H1 (cell line): ENCODE data around the gene TCEA3. TPM values are rescaled to one million over a fixed set of nuclear protein-coding genes. Genes with fewer than 3 reads are reported as not detected.

ENCODE experiments used
- CTCF ChIA-PET: fragments of 300-600 bp; sonication (Branson Sonifier 250); formaldehyde crosslinking; loops from one replicate; lab custom pipeline; 2021; ENCODE audit not compliant: partially characterized antibody; lab: Charles Lee
- POLR2A ChIA-PET: fragments of 300-600 bp; sonication (Branson Sonifier 250); formaldehyde crosslinking; loops from one replicate; lab custom pipeline; 2021; ENCODE audit warnings: inconsistent platforms; ENCODE audit not compliant: partially characterized antibody; lab: Charles Lee
- DNase-seq, 2 experiments: peaks; one replicate each; pipeline versions ENCODE4 v3.0.0 to v3.0.0-alpha.2; 2010 to 2022; ENCODE audit warnings: low spot score in 2 of 2, low read depth in 1 of 2, mixed read lengths in 1 of 2
- FAIRE-seq: peaks from 2 replicates; lab custom pipeline; 2011; peaks lifted over from hg19 to GRCh38; lab: Jason Lieb, UNC
- H2AFZ ChIP-seq: 2 replicates; pipeline ENCODE4 v1.8.1; 2012; ENCODE audit warnings: low read length, inconsistent platforms
- H2AK5ac ChIP-seq: 2 replicates; pipeline ENCODE4 v1.6.1; 2013; ENCODE audit warnings: low read depth, low read length
- H2BK120ac ChIP-seq: replicated peaks from 2 replicates; pipeline ENCODE3; 2013; ENCODE audit warnings: low read depth, low read length, inconsistent platforms
- H2BK12ac ChIP-seq: 2 replicates; pipeline ENCODE4 v1.6.1; 2013; ENCODE audit warnings: low read depth, low read length
- H2BK15ac ChIP-seq: 2 replicates; pipeline ENCODE4 v1.6.1; 2013; ENCODE audit warnings: low read length
- H2BK20ac ChIP-seq: 2 replicates; pipeline ENCODE4 v1.6.1; 2013; ENCODE audit warnings: low read length
- H2BK5ac ChIP-seq: 2 replicates; pipeline ENCODE4 v1.6.1; 2013; ENCODE audit warnings: low read depth, low read length
- H3K14ac ChIP-seq: 2 replicates; pipeline ENCODE4 v1.6.1; 2013; ENCODE audit warnings: inconsistent platforms; ENCODE audit not compliant: insufficient read length
- H3K18ac ChIP-seq: 2 replicates; pipeline ENCODE4 v1.6.1; 2013; ENCODE audit warnings: low read length; ENCODE audit errors: extremely low read depth
- H3K23ac ChIP-seq: 2 replicates; pipeline ENCODE4 v1.6.1; 2013; ENCODE audit warnings: inconsistent platforms; ENCODE audit not compliant: insufficient read length
- H3K23me2 ChIP-seq: 2 replicates; pipeline ENCODE4 v1.6.1; 2013; ENCODE audit warnings: low read depth, low read length
- H3K27ac ChIP-seq: 2 replicates; pipeline ENCODE4 v1.6.1; 2011; ENCODE audit warnings: low read depth, low read length, inconsistent platforms
- H3K27me3 ChIP-seq, 4 experiments: replicated peaks in 1 of 4; 1 replicate in 1 of 4; 2 replicates in 3 of 4; pipeline versions ENCODE4 v1.6.1 to v1.8.1; 2011 to 2013; ENCODE audit warnings: low read length in 3 of 4, mild to moderate bottlenecking in 3 of 4, inconsistent platforms in 2 of 4, mixed read lengths in 2 of 4, moderate library complexity in 1 of 4; ENCODE audit not compliant: control insufficient read depth in 3 of 4, insufficient read depth in 3 of 4; ENCODE audit errors: extremely low read depth in 1 of 4
- H3K36me3 ChIP-seq, 4 experiments: 2 replicates each; pipeline versions ENCODE4 v1.6.1 to v1.8.1; 2011 to 2013; ENCODE audit warnings: mild to moderate bottlenecking in 4 of 4, low read length in 3 of 4, moderate library complexity in 2 of 4, control low read depth in 1 of 4, inconsistent platforms in 1 of 4; ENCODE audit not compliant: insufficient read depth in 4 of 4, control insufficient read depth in 2 of 4
- H3K4ac ChIP-seq: replicated peaks from 2 replicates; pipeline ENCODE3; 2013; ENCODE audit warnings: low read length, low read depth, mixed read lengths, inconsistent platforms; ENCODE audit not compliant: insufficient read length
- H3K4me1 ChIP-seq, 4 experiments: replicated peaks in 1 of 4; 1 replicate in 1 of 4; 2 replicates in 3 of 4; pipeline versions ENCODE4 v1.6.1 to v1.8.1; 2011 to 2013; ENCODE audit warnings: low read length in 3 of 4, inconsistent platforms in 2 of 4, mixed read lengths in 1 of 4; ENCODE audit not compliant: insufficient read depth in 4 of 4, control insufficient read depth in 3 of 4
- H3K4me2 ChIP-seq, 2 experiments: 2 replicates each; pipeline versions ENCODE4 v1.6.1 to v1.8.1; 2011 to 2013; ENCODE audit warnings: low read depth in 2 of 2, low read length in 2 of 2, control low read depth in 1 of 2, inconsistent platforms in 1 of 2, mild to moderate bottlenecking in 1 of 2; ENCODE audit not compliant: insufficient read depth in 1 of 2
- H3K4me3 ChIP-seq, 4 experiments: fragments of 200-600, 300-600 bp in 1 of 4; sonication (generic), shearing (Covaris generic), sonication (Bioruptor Twin) in 1 of 4; 2 replicates each; pipeline versions ENCODE4 v1.5.1 to v1.8.1; 2011 to 2016; ENCODE audit warnings: low read length in 4 of 4, low read depth in 3 of 4, control low read depth in 2 of 4, inconsistent platforms in 2 of 4, mild to moderate bottlenecking in 2 of 4, mixed read lengths in 1 of 4, moderate library complexity in 1 of 4; ENCODE audit not compliant: insufficient read depth in 2 of 4; ENCODE audit errors: extremely low read depth in 1 of 4
- H3K56ac ChIP-seq: replicated peaks from 2 replicates; pipeline ENCODE3; 2013; ENCODE audit warnings: low read depth, mild to moderate bottlenecking, mixed read lengths, low read length, inconsistent platforms; ENCODE audit not compliant: insufficient read length
- H3K79me1 ChIP-seq: 2 replicates; pipeline ENCODE4 v1.6.1; 2013; ENCODE audit warnings: low read depth, low read length, control low read depth
- H3K79me2 ChIP-seq, 2 experiments: 2 replicates each; pipeline versions ENCODE4 v1.6.1 to v1.8.1; 2012 to 2013; ENCODE audit warnings: low read length in 2 of 2, mild to moderate bottlenecking in 2 of 2, inconsistent platforms in 1 of 2; ENCODE audit not compliant: insufficient read depth in 2 of 2, control insufficient read depth in 1 of 2
- H3K9ac ChIP-seq, 4 experiments: replicated peaks in 1 of 4; 1 replicate in 1 of 4; 2 replicates in 3 of 4; pipeline versions ENCODE4 v1.6.1 to v1.8.1; 2011 to 2013; ENCODE audit warnings: low read depth in 3 of 4, low read length in 3 of 4, control low read depth in 2 of 4, mild to moderate bottlenecking in 2 of 4, moderate library complexity in 2 of 4, inconsistent platforms in 1 of 4; ENCODE audit errors: extremely low read depth in 1 of 4
- H3K9me3 ChIP-seq, 2 experiments: 2 replicates each; pipeline versions ENCODE4 v1.6.1 to v1.8.1; 2012 to 2013; ENCODE audit warnings: mild to moderate bottlenecking in 2 of 2, moderate library complexity in 2 of 2, control low read depth in 1 of 2, inconsistent platforms in 1 of 2, low read depth in 1 of 2, low read length in 1 of 2, mixed read lengths in 1 of 2; ENCODE audit not compliant: insufficient read depth in 2 of 2
- H4K20me1 ChIP-seq, 2 experiments: replicated peaks in 1 of 2; 2 replicates each; pipeline versions ENCODE3 to v1.8.1; 2011 to 2013; ENCODE audit warnings: inconsistent platforms in 2 of 2, low read length in 2 of 2, mild to moderate bottlenecking in 1 of 2; ENCODE audit not compliant: insufficient read depth in 2 of 2, control insufficient read depth in 1 of 2
- H4K5ac ChIP-seq: 2 replicates; pipeline ENCODE4 v1.6.1; 2013; ENCODE audit warnings: low read length, low read depth, mixed read lengths, inconsistent platforms; ENCODE audit not compliant: insufficient read length
- H4K8ac ChIP-seq: 2 replicates; pipeline ENCODE4 v1.8.0; 2013; ENCODE audit warnings: mild to moderate bottlenecking, moderate library complexity, low read length, inconsistent platforms; ENCODE audit not compliant: insufficient read depth; ENCODE audit errors: extremely low read depth
- H4K91ac ChIP-seq: replicated peaks from 2 replicates; pipeline ENCODE3; 2013; ENCODE audit warnings: low read length, mixed read lengths, inconsistent platforms; ENCODE audit not compliant: insufficient read length
- CBX8 ChIP-seq: fragments of 300-800, 300-1000 bp; sonication (generic); IDR thresholded peaks from 2 replicates; pipeline ENCODE4 v1.7.1; 2016; ENCODE audit warnings: low read depth, low read length, borderline replicate concordance
- EP300 ChIP-seq, 2 experiments: IDR thresholded peaks; 1 replicate in 1 of 2; 2 replicates in 1 of 2; pipeline ENCODE4 v1.6.1; 2011 to 2012; ENCODE audit warnings: low read depth in 2 of 2, low read length in 2 of 2, mild to moderate bottlenecking in 2 of 2, borderline replicate concordance in 1 of 2, inconsistent platforms in 1 of 2, moderate library complexity in 1 of 2
- GABPA ChIP-seq: IDR thresholded peaks from 2 replicates; pipeline ENCODE4 v1.6.1; 2011; ENCODE audit warnings: mild to moderate bottlenecking, low read length, moderate library complexity, borderline replicate concordance; ENCODE audit not compliant: insufficient read depth
- KDM4A ChIP-seq: IDR thresholded peaks from one replicate; pipeline ENCODE4 v1.7.1; 2012; ENCODE audit warnings: low read depth, mild to moderate bottlenecking, moderate library complexity, low read length, inconsistent platforms; ENCODE audit not compliant: severe bottlenecking
- POU5F1 ChIP-seq: IDR thresholded peaks from 2 replicates; pipeline ENCODE4 v1.6.1; 2011; ENCODE audit warnings: low read depth, mild to moderate bottlenecking, low read length, moderate library complexity
- SAP30 ChIP-seq: fragments of 300-600 bp; sonication (generic); IDR thresholded peaks from 2 replicates; pipeline ENCODE4 v1.7.1; 2012; ENCODE audit warnings: low read length, moderate library complexity, mild to moderate bottlenecking, inconsistent platforms; ENCODE audit not compliant: insufficient read depth, insufficient replicate concordance
- SP1 ChIP-seq: IDR thresholded peaks from 2 replicates; pipeline ENCODE4 v1.6.1; 2011; ENCODE audit warnings: low read depth, low read length
- WGBS, 2 experiments: shearing (Covaris generic) in 1 of 2; methylation state at CpG; one replicate each; pipeline versions ENCODE4 v1.1.6 to v1.1.7; 2013 to 2015; ENCODE audit warnings: low lambda C conversion rate in 2 of 2, mixed read lengths in 2 of 2, inconsistent platforms in 1 of 2, low coverage in 1 of 2, missing lambda C conversion rate in 1 of 2; ENCODE audit not compliant: insufficient replicate concordance in 2 of 2, insufficient coverage in 1 of 2, insufficient read length in 1 of 2; ENCODE audit errors: extremely low coverage in 1 of 2, missing lambda C conversion rate in 1 of 2; 5-methylcytosine and 5-hydroxymethylcytosine counted together
- polyA plus RNA-seq, 7 experiments: library from polyadenylated mRNA; depleted of rRNA in 3 of 7; stranded (reverse) in 5 of 7; unstranded in 2 of 7; fragments of >200 nt in 5 of 7; fragments of 200-250 nt in 2 of 7; gene quantifications; 1 replicate in 5 of 7; 2 replicates in 1 of 7; 4 replicates in 1 of 7; pipeline versions ENCODE4 v1.2.1 to v1.2.3, GENCODE V29; 2011 to 2013; ENCODE audit warnings: missing spikeins in 2 of 7, mixed read lengths in 2 of 7
- total RNA-seq: library from RNA; stranded (reverse); fragmentation: NEBNext Ultra II Directional; extraction: Animal tissue kit (Norgen Biotek cat#: 25700); gene quantifications from 2 replicates; pipeline ENCODE4 v1.2.1, GENCODE V29; 2021
- TF ChIP-seq, protein P1 (sequence below): IDR thresholded peaks from 2 replicates; pipeline ENCODE4 v1.6.1; 2012; ENCODE audit warnings: inconsistent platforms
- TF ChIP-seq, protein P2 (sequence below): IDR thresholded peaks from 2 replicates; pipeline ENCODE4 v1.6.1; 2012; ENCODE audit warnings: inconsistent platforms

The TCEA3 gene
- total and polyA plus RNA-seq, 2 of the 8 experiments (the other 6 are each of a cell fraction or from before 2014, with no cell fraction given): 0.08 TPM; not detected in 1

GRCh38 chr1:23343221-23344110 is 81.1 kb downstream of the TCEA3 start:
- peak overlapping the region; percentile 79 to 83 for H3K4me2 ChIP-seq
- H3K9ac ChIP-seq: peak overlapping the region; percentile 90 to 98 (median 94)
- no peak overlapping the region for H3K23ac ChIP-seq
- 1% methylated on average over 32 of the region's 66 CpGs; no CpG with 5 or more reads in 1 of the 2 experiments for WGBS, 2 experiments
- peaks cover 17 to 34% of the 10 kb centered on the region in 2 experiments for H4K20me1 ChIP-seq
- H4K91ac ChIP-seq: no peak overlapping the region
- peaks cover 0 to 21% (median 10%) of the 10 kb centered on the region in 4 experiments; a peak in 6 of 7 replicates for H3K27me3 ChIP-seq
- peaks cover 41 to 53% of the 10 kb centered on the region in 2 experiments for H3K79me2 ChIP-seq
- H3K27ac ChIP-seq: peak overlapping the region; percentile 85
- H3K4me1 ChIP-seq: peaks cover 0 to 8% (median 3%) of the 10 kb centered on the region in 4 experiments; a peak in 1 of 7 replicates
- no peak overlapping the region for H2BK20ac ChIP-seq
- no peak overlapping the region for H2AFZ ChIP-seq
- peak overlapping the region; percentile 77 to 91 (median 90) for H3K4me3 ChIP-seq
- H3K36me3 ChIP-seq: peaks cover 0 to 3% (median under 1%) of the 10 kb centered on the region in 4 experiments; a peak in 1 of 8 replicates
- H3K9me3 ChIP-seq: no peaks in the 10 kb centered on the region
- no peak overlapping the region for H3K4ac ChIP-seq
- no peak overlapping the region for H3K56ac ChIP-seq
- H2BK12ac ChIP-seq: no peak overlapping the region
- H3K14ac ChIP-seq: no peak overlapping the region
- H2BK15ac ChIP-seq: no peak overlapping the region
- H4K8ac ChIP-seq: peak overlapping the region; percentile 97; the same call in 1 of the 2 replicates
- peak overlapping the region; percentile 79; the same call in 1 of the 2 replicates for H3K18ac ChIP-seq
- no peak overlapping the region for H2BK120ac ChIP-seq
- FAIRE-seq (no peak), DNase-seq (no peak)
- H2AK5ac ChIP-seq: no peak overlapping the region
- H3K23me2 ChIP-seq: peaks cover 8% of the 10 kb centered on the region
- H2BK5ac ChIP-seq: peak overlapping the region; percentile 79
- no peaks in the 10 kb centered on the region for H3K79me1 ChIP-seq
- peak overlapping the region; percentile 73 for H4K5ac ChIP-seq
- ChIA-PET CTCF (interaction anchor here (1.0 to 1.1 kb wide), 2 partner anchors 60 to 324 kb away, joined by 3 to 4 read pairs; no protein-coding TSS in a partner anchor), POLR2A (interaction anchor here (0.5 to 3.2 kb wide), 21 partner anchors 9 to 180 kb away, joined by 3 to 23 read pairs (median 5); partner anchors contain the start of genes TCEA3 and ZNF436)
- TF ChIP-seq CBX8 (no peak), SP1 (no peak), EP300 (IDR thresholded peaks at IDR 0.05; ENCODE audit: borderline replicate concordance in 1 of 2, low read depth in 2 of 2, low read length in 2 of 2) (no peak), KDM4A (peak; percentile 17), GABPA (no peak), SAP30 (peak; percentile 72), POU5F1 (no peak)
- TF ChIP-seq, protein P1, sequence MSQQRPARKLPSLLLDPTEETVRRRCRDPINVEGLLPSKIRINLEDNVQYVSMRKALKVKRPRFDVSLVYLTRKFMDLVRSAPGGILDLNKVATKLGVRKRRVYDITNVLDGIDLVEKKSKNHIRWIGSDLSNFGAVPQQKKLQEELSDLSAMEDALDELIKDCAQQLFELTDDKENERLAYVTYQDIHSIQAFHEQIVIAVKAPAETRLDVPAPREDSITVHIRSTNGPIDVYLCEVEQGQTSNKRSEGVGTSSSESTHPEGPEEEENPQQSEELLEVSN: peak; percentile 96
- TF ChIP-seq, protein P2, sequence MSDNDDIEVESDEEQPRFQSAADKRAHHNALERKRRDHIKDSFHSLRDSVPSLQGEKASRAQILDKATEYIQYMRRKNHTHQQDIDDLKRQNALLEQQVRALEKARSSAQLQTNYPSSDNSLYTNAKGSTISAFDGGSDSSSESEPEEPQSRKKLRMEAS: peak; percentile 86
